Right forelimb (tissue), 1 donor: Measurements from ENCODE around the gene NPBWR2.

Experiments
- DNase-seq: peaks from one replicate; pipeline ENCODE4 v3.0.0-alpha.2; 2018

NPBWR2 gene

GRCh38 chr20:64106981-64107735 is at the start of gene NPBWR2:
TSS of gene NPBWR2 (minus strand) at chr20:64107565. CDS start at chr20:64106831, 734 bp downstream.
- DNase-seq, result no peak

- no peak for DNase-seq
Observed at GRCh38 chr20:64156136-64156885, 48.9 kb upstream of the NPBWR2 start.

- no peak for DNase-seq
Observed at GRCh38 chr20:64155258-64156135, 48.1 kb upstream of the NPBWR2 start.

GRCh38 chr20:64154590-64155257 is 47.4 kb upstream of the NPBWR2 start:
- DNase-seq, result no peak

GRCh38 chr20:64153861-64154589 is 46.7 kb upstream of the NPBWR2 start:
- no peak for DNase-seq

- DNase-seq, result no peak
Observed at GRCh38 chr20:64153410-64153809, 46.0 kb upstream of the NPBWR2 start.

- no peak for DNase-seq
Observed at GRCh38 chr20:64152906-64153305, 45.5 kb upstream of the NPBWR2 start.

GRCh38 chr20:64151633-64152530 is 44.5 kb upstream of the NPBWR2 start:
- DNase-seq, result no peak

GRCh38 chr20:64150756-64151632 is 43.6 kb upstream of the NPBWR2 start:
- no peak for DNase-seq

- no peak for DNase-seq
Observed at GRCh38 chr20:64149809-64150560, 42.6 kb upstream of the NPBWR2 start.

GRCh38 chr20:64149141-64149540 is 41.8 kb upstream of the NPBWR2 start:
- DNase-seq, result no peak

GRCh38 chr20:64148581-64148980 is 41.2 kb upstream of the NPBWR2 start:
- no peak for DNase-seq

- peak; percentile 9 for DNase-seq
Observed at GRCh38 chr20:64146936-64147477, 39.6 kb upstream of the NPBWR2 start.

GRCh38 chr20:64146301-64146935 is 39.1 kb upstream of the NPBWR2 start:
- no peak for DNase-seq

GRCh38 chr20:64145458-64146300 is 38.3 kb upstream of the NPBWR2 start:
- DNase-seq, result no peak

- no peak for DNase-seq
Observed at GRCh38 chr20:64144144-64144912, 37.0 kb upstream of the NPBWR2 start.
